Adrenal gland (tissue), 12 donors: ENCODE measurements around the gene MFSD12. TPM values are rescaled to one million over a fixed set of nuclear protein-coding genes. Genes with fewer than 3 reads are reported as not detected.

ENCODE experiments used
- DNase-seq, 7 donors: peaks; one replicate each; pipeline ENCODE4 v3.0.0-alpha.2; 2019 to 2020
- H3K27ac ChIP-seq, 5 donors: fragments of 200-600 bp; sonication (generic) in 4 of 5; 1 replicate in 3 of 5; 2 replicates in 2 of 5; pipeline versions ENCODE4 v1.5.1 to v1.8.0; 2016 to 2020; ENCODE audit warnings: mild to moderate bottlenecking in 1 of 5
- H3K27me3 ChIP-seq: fragments of 200-600 bp; 2 replicates; pipeline ENCODE4 v1.8.0; 2021
- H3K36me3 ChIP-seq, 2 donors: fragments of 200-600 bp; replicated peaks in 1 of 2; 1 replicate in 1 of 2; 2 replicates in 1 of 2; pipeline versions ENCODE4 v1.5.1 to v1.8.0; 2018 to 2022
- H3K4me1 ChIP-seq, 2 donors: fragments of 200-600 bp; replicated peaks in 1 of 2; 1 replicate in 1 of 2; 2 replicates in 1 of 2; pipeline versions ENCODE4 v1.5.1 to v1.8.0; 2018 to 2021
- H3K4me3 ChIP-seq, 4 donors: fragments of 200-600 bp; sonication (generic) in 3 of 4; one replicate each; pipeline ENCODE4 v1.5.1; 2016 to 2018
- H3K9me3 ChIP-seq, 3 donors: fragments of 200-600 bp; sonication (generic) in 1 of 3; replicated peaks in 1 of 3; 1 replicate in 2 of 3; 2 replicates in 1 of 3; pipeline versions ENCODE4 v1.5.1 to v1.8.0; 2016 to 2021
- POLR2A ChIP-seq, 2 donors: fragments of 450-650 bp; IDR thresholded peaks; one replicate each; pipeline ENCODE4 v1.6.1; 2017; ENCODE audit warnings: antibody characterized with exemption in 2 of 2, mild to moderate bottlenecking in 2 of 2, moderate library complexity in 1 of 2
- WGBS, 4 donors: extraction: QIAGEN DNeasy Blood & Tissue Kit in 2 of 4; methylation state at CpG; one replicate each; pipeline versions ENCODE4 v1.1.5 to v1.1.7; 2013 to 2017; 5-methylcytosine and 5-hydroxymethylcytosine counted together
- intact Hi-C, 2 donors: fragments of 100-400 bp; cut with DNase I; formaldehyde crosslinking; loops; one replicate each; pipeline versions ENCODE4 v1.14.1 to v1.15.0; 2022 to 2023
- polyA plus RNA-seq, 3 donors: library from polyadenylated mRNA; stranded (reverse); fragments of 200-250 nt in 2 of 3; fragments of 350-450 nt in 1 of 3; fragmentation: Illumina TruSeq in 1 of 3; extraction: RNeasy Lipid Tissue Mini Kit (QIAGEN cat#74804) in 1 of 3; gene quantifications; one replicate each; pipeline ENCODE4 v1.2.3, GENCODE V29; 2013 to 2014
- total RNA-seq, 9 donors: library from RNA; depleted of rRNA in 4 of 9; stranded (reverse); fragments of >200 nt in 4 of 9; fragments of 120-200 nt in 1 of 9; fragmentation: NEBNext Ultra II Directional in 1 of 9; extraction: Animal tissue kit (Norgen Biotek cat#: 25700) in 1 of 9; gene quantifications; one replicate each; pipeline versions ENCODE4 v1.1.0 to v1.2.4, GENCODE V29; 2013 to 2023
- TF ChIP-seq, protein P1 (sequence below), 6 experiments: fragments of 450-650 bp in 4 of 6; fragments of 200-600 bp in 2 of 6; sonication (generic) in 1 of 6; IDR thresholded peaks; 1 replicate in 5 of 6; 2 replicates in 1 of 6; pipeline versions ENCODE4 v1.5.1 to v1.8.0; 2016 to 2021; ENCODE audit warnings: antibody characterized with exemption in 6 of 6, mild to moderate bottlenecking in 2 of 6, moderate library complexity in 1 of 6
- donor health status: healthy with polysubstance abuse.
- donor health status: Bipolar disorder and iron deficiency.
- donor health status: DM: yes; HTN: yes; CAD: no.
- donor health status: DM: no; HTN: no; CAD: no.
- donor health status: DM: no; HTN: no; CAD: no.
- donor health status: DM: yes; HTN: yes; CAD: no.

The MFSD12 gene
- total and polyA plus RNA-seq, 12 donors, result 18.5 to 123 (median 61.1) TPM

DNA sequence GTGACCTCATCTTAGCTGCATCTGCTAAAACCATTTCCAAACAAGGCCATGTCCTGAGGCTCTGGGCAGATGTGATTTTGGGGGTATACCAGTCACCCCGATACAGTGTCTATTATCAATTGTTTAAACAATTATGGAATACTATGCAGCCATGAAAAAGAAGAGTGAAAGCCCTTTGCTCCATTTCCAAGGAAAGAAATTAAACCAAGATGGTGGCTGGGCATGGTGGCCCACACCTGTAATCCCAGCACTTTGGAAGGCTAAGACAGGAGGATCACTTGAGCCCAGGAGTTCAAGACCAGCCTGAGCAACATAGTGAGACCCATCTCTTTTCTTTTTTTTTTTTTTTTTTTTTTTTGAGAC, 17.6 kb downstream of the MFSD12 start:
- 92 to 100% (median 96%) methylated on average over 1 of the region's 1 CpG for WGBS, 4 donors
- TF ChIP-seq, protein P1, sequence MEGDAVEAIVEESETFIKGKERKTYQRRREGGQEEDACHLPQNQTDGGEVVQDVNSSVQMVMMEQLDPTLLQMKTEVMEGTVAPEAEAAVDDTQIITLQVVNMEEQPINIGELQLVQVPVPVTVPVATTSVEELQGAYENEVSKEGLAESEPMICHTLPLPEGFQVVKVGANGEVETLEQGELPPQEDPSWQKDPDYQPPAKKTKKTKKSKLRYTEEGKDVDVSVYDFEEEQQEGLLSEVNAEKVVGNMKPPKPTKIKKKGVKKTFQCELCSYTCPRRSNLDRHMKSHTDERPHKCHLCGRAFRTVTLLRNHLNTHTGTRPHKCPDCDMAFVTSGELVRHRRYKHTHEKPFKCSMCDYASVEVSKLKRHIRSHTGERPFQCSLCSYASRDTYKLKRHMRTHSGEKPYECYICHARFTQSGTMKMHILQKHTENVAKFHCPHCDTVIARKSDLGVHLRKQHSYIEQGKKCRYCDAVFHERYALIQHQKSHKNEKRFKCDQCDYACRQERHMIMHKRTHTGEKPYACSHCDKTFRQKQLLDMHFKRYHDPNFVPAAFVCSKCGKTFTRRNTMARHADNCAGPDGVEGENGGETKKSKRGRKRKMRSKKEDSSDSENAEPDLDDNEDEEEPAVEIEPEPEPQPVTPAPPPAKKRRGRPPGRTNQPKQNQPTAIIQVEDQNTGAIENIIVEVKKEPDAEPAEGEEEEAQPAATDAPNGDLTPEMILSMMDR (IDR thresholded peaks at IDR 0.05), result no peak
- no peak for TF ChIP-seq POLR2A (IDR thresholded peaks at IDR 0.05)
- Histone ChIP-seq H3K9me3 (no peaks in the 10 kb centered on the region), H3K4me1 (peaks cover 18 to 33% of the 10 kb centered on the region in 2 donors), H3K27me3 (no peaks in the 10 kb centered on the region), H3K27ac (no peak overlapping the region), H3K4me3 (no peak overlapping the region), H3K36me3 (peaks cover 0 to 12% of the 10 kb centered on the region in 2 donors)
- no peak for DNase-seq
- intact Hi-C loops, result no loop called here

DNA sequence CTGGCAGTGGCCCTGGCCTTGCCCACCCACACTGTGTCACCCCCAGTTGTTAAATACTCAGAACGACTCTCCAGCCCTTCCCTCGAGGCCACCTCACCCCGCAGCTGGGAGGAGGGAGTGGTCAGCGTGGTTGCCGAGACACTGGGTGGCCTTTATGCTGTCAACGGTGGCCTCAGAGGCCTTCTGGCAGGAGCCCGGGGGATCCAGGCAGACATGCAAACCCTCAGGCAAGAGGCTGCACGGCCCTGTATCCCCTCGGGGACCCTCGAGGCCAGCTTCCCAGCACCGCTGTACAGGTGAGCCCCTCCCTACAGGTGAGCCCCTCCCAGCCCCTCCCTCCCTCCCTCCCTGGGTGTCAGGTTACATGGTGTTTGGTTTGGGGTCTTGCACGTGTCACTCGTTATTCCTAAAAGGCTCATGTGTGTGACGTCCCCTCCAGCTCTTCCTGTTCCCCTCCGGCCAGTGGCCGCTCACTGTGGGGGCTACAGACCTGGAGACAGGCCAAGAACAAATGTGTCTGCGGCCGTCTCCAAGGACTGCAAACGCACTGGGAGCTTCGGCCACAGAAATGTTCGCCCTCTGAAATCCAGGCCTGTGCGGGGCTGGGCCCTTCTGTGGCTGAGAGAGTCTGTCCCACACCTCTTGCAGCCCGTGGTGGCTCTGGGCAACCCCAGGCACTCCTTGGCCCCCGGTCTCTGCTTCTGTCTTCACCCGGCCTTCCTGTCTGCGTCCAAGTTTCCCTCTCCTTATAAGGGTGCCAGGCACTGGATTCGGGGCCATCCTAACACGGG, 18.2 kb downstream of the MFSD12 start, which contains the start of gene TEKTIP1:
TSS of gene TEKTIP1 (plus strand) at position 210 of the 791 bp plus-strand sequence. CDS start at position 214, 4 bp downstream.
- DNase-seq, result peak in 5 of 7 donors; percentile 42 to 75 (median 64)
- H3K9me3 ChIP-seq, result no peaks in the 10 kb centered on the region
- TF ChIP-seq, protein P1 (IDR thresholded peaks at IDR 0.05), result no peak
- TF ChIP-seq POLR2A (IDR thresholded peaks at IDR 0.05), result no peak
- H3K36me3 ChIP-seq, result peaks cover 0 to 18% of the 10 kb centered on the region in 2 donors
- no peaks in the 10 kb centered on the region for H3K27me3 ChIP-seq
- no peak within 1 kb of the TSS for H3K4me3 ChIP-seq
- peaks cover 18 to 33% of the 10 kb centered on the region in 2 donors for H3K4me1 ChIP-seq
- peak within 1 kb of the TSS in 3 of 5 donors; percentile 75 to 86 (median 82) for H3K27ac ChIP-seq
- 52 to 67% (median 56%) methylated on average over 17 to 28 of the region's 28 CpGs for WGBS, 4 donors
- intact Hi-C loops, result no loop called here

DNA sequence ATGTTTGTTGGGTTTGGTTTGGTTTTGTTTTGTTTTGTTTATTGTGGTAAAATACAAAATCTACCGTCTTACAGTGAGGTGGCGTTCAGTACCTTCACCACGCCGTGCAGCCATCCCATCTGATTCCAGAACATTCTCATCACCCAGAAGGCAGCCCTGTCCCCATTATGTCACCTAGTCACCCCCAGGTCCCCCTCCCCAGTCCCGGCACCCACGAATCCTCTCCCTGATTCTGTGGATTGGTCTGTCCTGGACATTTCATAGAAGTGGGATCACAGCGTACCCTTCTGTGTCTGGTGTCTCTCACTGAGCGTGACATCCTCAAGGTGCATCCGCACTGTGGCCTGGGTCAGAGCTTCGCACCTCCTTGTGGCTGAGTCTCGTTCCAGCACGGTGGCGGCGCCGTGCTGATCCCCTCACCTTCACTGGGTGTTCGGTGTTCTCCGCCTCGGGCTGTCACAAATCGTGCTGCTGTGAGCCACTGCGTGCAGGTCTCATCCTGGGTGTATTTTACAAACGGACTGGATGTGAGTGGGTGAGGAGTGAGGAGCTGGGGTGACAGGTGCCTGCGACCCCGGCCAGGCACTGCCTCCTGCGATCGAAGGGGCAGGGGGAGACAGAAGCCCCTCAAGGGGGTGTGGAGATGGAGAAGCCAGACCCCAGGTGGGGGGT, 19.0 kb downstream of the MFSD12 start:
- Histone ChIP-seq H3K4me1 (peaks cover 18 to 33% of the 10 kb centered on the region in 2 donors), H3K27me3 (no peaks in the 10 kb centered on the region), H3K27ac (peak overlapping the region in 3 of 5 donors; percentile 75 to 86 (median 82)), H3K4me3 (no peak overlapping the region), H3K9me3 (no peaks in the 10 kb centered on the region), H3K36me3 (peaks cover 0 to 26% of the 10 kb centered on the region in 2 donors)
- intact Hi-C loops, result no loop called here
- TF ChIP-seq, protein P1 (IDR thresholded peaks at IDR 0.05), result no peak
- TF ChIP-seq POLR2A (IDR thresholded peaks at IDR 0.05), result no peak
- 78 to 86% (median 82%) methylated on average over 14 to 25 of the region's 25 CpGs for WGBS, 4 donors
- peak in 1 of 7 donors; percentile 13 for DNase-seq
